BLaER1 treated with 17β-estradiol and CSF1 and Interleukin-3, amounts not matched to agents 10 nM and 100 nM (cell line): Measurements from ENCODE around the gene ABCB6.

Source experiments
- H3K27ac ChIP-seq, 11 experiments: shearing (Covaris generic); formaldehyde crosslinking; 2 replicates each; pipeline ENCODE4 v1.8.1; 2022
- H3K27me3 ChIP-seq, 11 experiments: shearing (Covaris generic); formaldehyde crosslinking; 2 replicates each; pipeline ENCODE4 v1.8.1; 2022
- H3K36me3 ChIP-seq, 11 experiments: shearing (Covaris generic); formaldehyde crosslinking; 2 replicates each; pipeline ENCODE4 v1.8.1; 2022
- H3K4me1 ChIP-seq, 10 experiments: shearing (Covaris generic); formaldehyde crosslinking; 2 replicates each; pipeline ENCODE4 v1.8.1; 2022
- H3K4me2 ChIP-seq, 11 experiments: shearing (Covaris generic); formaldehyde crosslinking; 2 replicates each; pipeline ENCODE4 v1.8.1; 2022
- H3K4me3 ChIP-seq, 10 experiments: shearing (Covaris generic); formaldehyde crosslinking; 2 replicates each; pipeline ENCODE4 v1.8.1; 2022
- H3K9ac ChIP-seq, 11 experiments: shearing (Covaris generic); formaldehyde crosslinking; 2 replicates each; pipeline ENCODE4 v1.8.1; 2022
- H3K9me3 ChIP-seq, 11 experiments: shearing (Covaris generic); formaldehyde crosslinking; replicated peaks in 1 of 11; 2 replicates each; pipeline ENCODE4 v1.8.1; 2022
- H4K20me1 ChIP-seq, 11 experiments: shearing (Covaris generic); formaldehyde crosslinking; 2 replicates each; pipeline ENCODE4 v1.8.1; 2022
- Cebpa-rat ChIP-seq, 11 experiments: shearing (Covaris generic); IDR thresholded peaks; 2 replicates each; pipeline ENCODE4 v1.8.1; 2022

The ABCB6 gene

GRCh38 chr2:219199470-219200211 lies 19.1 kb downstream of the ABCB6 start:
- Histone ChIP-seq H3K27me3 (no peaks in the 10 kb centered on the region), H3K4me3 (no peak overlapping the region), H3K9ac (no peak overlapping the region), H3K4me1 (no peaks in the 10 kb centered on the region; a peak in 1 of 20 replicates), H3K9me3 (peaks cover 0 to 4% (median 0%) of the 10 kb centered on the region in 11 experiments; a peak in 2 of 22 replicates), H4K20me1 (no peaks in the 10 kb centered on the region), H3K36me3 (no peaks in the 10 kb centered on the region), H3K4me2 (no peak overlapping the region), H3K27ac (no peak overlapping the region)
- no peak for TF ChIP-seq Cebpa-rat (IDR thresholded peaks at IDR 0.05)

DNA sequence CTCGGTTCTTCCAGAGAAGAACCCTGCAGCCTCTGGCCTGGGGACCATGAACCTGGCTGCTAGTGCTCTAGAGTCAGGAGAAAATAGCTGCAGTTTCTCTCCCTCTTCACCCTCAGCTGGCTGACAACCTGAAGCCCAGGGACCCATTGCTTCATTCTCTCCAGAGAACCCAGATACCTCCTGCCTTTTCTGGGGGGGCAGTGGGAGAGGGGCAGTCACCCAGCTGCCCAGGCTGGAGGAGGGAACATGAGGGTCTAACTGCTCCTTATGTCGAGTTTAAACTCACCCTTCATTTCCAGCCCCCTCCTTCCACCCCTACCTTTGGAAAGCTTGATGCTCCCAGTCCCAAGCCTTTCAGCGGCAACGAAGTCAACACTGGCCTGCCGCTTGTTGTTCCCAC lies 19.8 kb downstream of the ABCB6 start:
- H3K9ac ChIP-seq, result no peak overlapping the region

GRCh38 chr2:219197388-219197787 lies 21.4 kb downstream of the ABCB6 start:
- Histone ChIP-seq H3K36me3 (no peaks in the 10 kb centered on the region), H3K4me2 (no peak overlapping the region), H3K4me3 (no peak overlapping the region), H3K4me1 (no peaks in the 10 kb centered on the region; a peak in 1 of 20 replicates), H3K9ac (no peak overlapping the region), H4K20me1 (no peaks in the 10 kb centered on the region), H3K27me3 (no peaks in the 10 kb centered on the region), H3K27ac (no peak overlapping the region), H3K9me3 (0 out of 22 replicates have a peak, but pooled peaks cover 0 to 4% (median 0%) of the 10 kb centered on the region in 11 experiments)
- no peak for TF ChIP-seq Cebpa-rat (IDR thresholded peaks at IDR 0.05)

More for the DNA sequence above, 19.8 kb downstream of the ABCB6 start:
- no peak overlapping the region for H3K27ac ChIP-seq
- 0 out of 22 replicates have a peak, but pooled peaks cover 0 to 4% (median 0%) of the 10 kb centered on the region in 11 experiments for H3K9me3 ChIP-seq
- no peaks in the 10 kb centered on the region for H3K36me3 ChIP-seq
- no peak overlapping the region for H3K4me3 ChIP-seq
- no peak for TF ChIP-seq Cebpa-rat (IDR thresholded peaks at IDR 0.05)
- no peaks in the 10 kb centered on the region for H3K27me3 ChIP-seq
- H4K20me1 ChIP-seq, result no peaks in the 10 kb centered on the region
- H3K4me2 ChIP-seq, result no peak overlapping the region
- H3K4me1 ChIP-seq, result no peaks in the 10 kb centered on the region; a peak in 1 of 20 replicates

GRCh38 chr2:219186754-219187456 lies 31.9 kb downstream of the ABCB6 start:
- Histone ChIP-seq H3K27ac (no peak overlapping the region), H3K36me3 (peaks cover 29 to 43% (median 39%) of the 10 kb centered on the region in 11 experiments), H3K9me3 (no peaks in the 10 kb centered on the region), H3K4me1 (peaks cover 7 to 19% (median 14%) of the 10 kb centered on the region in 10 experiments), H3K27me3 (no peaks in the 10 kb centered on the region), H4K20me1 (peaks cover 0 to 25% (median 15%) of the 10 kb centered on the region in 11 experiments; a peak in 12 of 22 replicates), H3K4me3 (no peak overlapping the region), H3K9ac (no peak overlapping the region), H3K4me2 (no peak overlapping the region)
- TF ChIP-seq Cebpa-rat (IDR thresholded peaks at IDR 0.05), result no peak

- H3K9me3 ChIP-seq, result no peaks in the 10 kb centered on the region
- H3K27ac ChIP-seq, result no peak overlapping the region
- no peak overlapping the region for H3K9ac ChIP-seq
- H3K36me3 ChIP-seq, result peaks cover 54 to 69% (median 65%) of the 10 kb centered on the region in 11 experiments
- H3K4me2 ChIP-seq, result no peak overlapping the region
- H4K20me1 ChIP-seq, result peaks cover 22 to 53% (median 43%) of the 10 kb centered on the region in 11 experiments; a peak in 17 of 22 replicates
- peaks cover 34 to 47% (median 42%) of the 10 kb centered on the region in 10 experiments for H3K4me1 ChIP-seq
- no peaks in the 10 kb centered on the region for H3K27me3 ChIP-seq
- no peak overlapping the region for H3K4me3 ChIP-seq
- TF ChIP-seq Cebpa-rat (IDR thresholded peaks at IDR 0.05), result no peak
Measured at GRCh38 chr2:219184121-219184520, 34.6 kb downstream of the ABCB6 start.

GRCh38 chr2:219183151-219183772 lies 35.5 kb downstream of the ABCB6 start:
- no peak overlapping the region for H3K27ac ChIP-seq
- peaks cover 54 to 69% (median 65%) of the 10 kb centered on the region in 11 experiments for H3K36me3 ChIP-seq
- no peak for TF ChIP-seq Cebpa-rat (IDR thresholded peaks at IDR 0.05)
- H4K20me1 ChIP-seq, result peaks cover 28 to 58% (median 47%) of the 10 kb centered on the region in 11 experiments; a peak in 17 of 22 replicates
- H3K9ac ChIP-seq, result 0 out of 22 replicates have a peak overlapping the region, but pooled peaks of 3 of the 11 experiments have one; percentile 0 to 33 (median 26)
- H3K4me2 ChIP-seq, result peak overlapping the region in 5 of 11 experiments; percentile 65 to 100 (median 91); a peak in 8 of 22 replicates
- no peaks in the 10 kb centered on the region for H3K9me3 ChIP-seq
- no peak overlapping the region for H3K4me3 ChIP-seq
- H3K27me3 ChIP-seq, result no peaks in the 10 kb centered on the region
- peaks cover 39 to 49% (median 45%) of the 10 kb centered on the region in 10 experiments for H3K4me1 ChIP-seq

DNA sequence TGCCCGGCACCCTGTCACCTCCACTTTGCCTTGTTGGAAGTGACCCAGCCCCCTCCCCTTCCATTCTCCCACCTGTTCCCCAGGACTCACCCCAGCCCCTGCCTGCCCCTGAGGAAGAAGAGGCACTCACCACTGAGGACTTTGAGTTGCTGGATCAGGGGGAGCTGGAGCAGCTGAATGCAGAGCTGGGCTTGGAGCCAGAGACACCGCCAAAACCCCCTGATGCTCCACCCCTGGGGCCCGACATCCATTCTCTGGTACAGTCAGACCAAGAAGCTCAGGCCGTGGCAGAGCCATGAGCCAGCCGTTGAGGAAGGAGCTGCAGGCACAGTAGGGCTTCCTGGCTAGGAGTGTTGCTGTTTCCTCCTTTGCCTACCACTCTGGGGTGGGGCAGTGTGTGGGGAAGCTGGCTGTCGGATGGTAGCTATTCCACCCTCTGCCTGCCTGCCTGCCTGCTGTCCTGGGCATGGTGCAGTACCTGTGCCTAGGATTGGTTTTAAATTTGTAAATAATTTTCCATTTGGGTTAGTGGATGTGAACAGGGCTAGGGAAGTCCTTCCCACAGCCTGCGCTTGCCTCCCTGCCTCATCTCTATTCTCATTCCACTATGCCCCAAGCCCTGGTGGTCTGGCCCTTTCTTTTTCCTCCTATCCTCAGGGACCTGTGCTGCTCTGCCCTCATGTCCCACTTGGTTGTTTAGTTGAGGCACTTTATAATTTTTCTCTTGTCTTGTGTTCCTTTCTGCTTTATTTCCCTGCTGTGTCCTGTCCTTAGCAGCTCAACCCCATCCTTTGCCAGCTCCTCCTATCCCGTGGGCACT lies 36.2 kb downstream of the ABCB6 start:
- TF ChIP-seq Cebpa-rat (IDR thresholded peaks at IDR 0.05), result no peak
- Histone ChIP-seq H3K4me2 (peak overlapping the region; percentile 14 to 100 (median 45); a peak in 20 of 22 replicates), H4K20me1 (peaks cover 28 to 58% (median 47%) of the 10 kb centered on the region in 11 experiments; a peak in 17 of 22 replicates), H3K4me3 (peak overlapping the region in 3 of 10 experiments; percentile 25 to 37 (median 30); a peak in 4 of 20 replicates), H3K36me3 (peaks cover 54 to 69% (median 65%) of the 10 kb centered on the region in 11 experiments), H3K9me3 (no peaks in the 10 kb centered on the region), H3K4me1 (peaks cover 40 to 49% (median 45%) of the 10 kb centered on the region in 10 experiments), H3K9ac (peak overlapping the region in 10 of 11 experiments; percentile 4 to 65 (median 39); a peak in 11 of 22 replicates), H3K27ac (peak overlapping the region in 8 of 11 experiments; percentile 12 to 54 (median 32); a peak in 9 of 22 replicates), H3K27me3 (no peaks in the 10 kb centered on the region)

DNA sequence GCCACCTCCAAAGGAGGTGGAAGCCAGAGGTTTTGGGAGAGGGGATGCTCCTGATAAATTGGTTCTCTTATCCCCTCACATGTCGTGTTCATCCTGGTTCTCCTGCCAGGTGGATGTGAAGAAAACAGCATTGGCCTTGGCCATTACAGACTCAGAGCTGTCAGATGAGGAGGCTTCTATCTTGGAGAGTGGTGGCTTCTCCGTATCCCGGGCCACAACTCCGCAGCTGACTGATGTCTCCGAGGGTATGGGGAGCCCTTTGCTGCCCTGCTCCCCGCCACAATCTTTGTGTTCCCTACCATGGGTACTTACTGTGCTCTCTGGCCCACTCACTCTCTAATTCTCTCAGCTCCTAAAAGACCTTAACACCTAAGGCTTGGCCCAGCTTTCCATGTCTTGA lies 37.2 kb downstream of the ABCB6 start:
- Histone ChIP-seq H3K36me3 (peaks cover 54 to 69% (median 65%) of the 10 kb centered on the region in 11 experiments), H4K20me1 (peaks cover 28 to 58% (median 47%) of the 10 kb centered on the region in 11 experiments; a peak in 17 of 22 replicates), H3K4me2 (peak overlapping the region; percentile 14 to 100 (median 45); a peak in 20 of 22 replicates), H3K4me3 (peak overlapping the region in 1 of 10 experiments; percentile 37; a peak in 1 of 20 replicates), H3K9ac (peak overlapping the region in 10 of 11 experiments; percentile 4 to 65 (median 42); a peak in 11 of 22 replicates), H3K9me3 (no peaks in the 10 kb centered on the region), H3K4me1 (peaks cover 40 to 52% (median 48%) of the 10 kb centered on the region in 10 experiments), H3K27me3 (no peaks in the 10 kb centered on the region), H3K27ac (peak overlapping the region in 7 of 11 experiments; percentile 12 to 54 (median 27); a peak in 7 of 22 replicates)
- no peak for TF ChIP-seq Cebpa-rat (IDR thresholded peaks at IDR 0.05)
